HepG2 (cell line): ENCODE measurements around the gene EEIG1. TPM values are rescaled to one million over a fixed set of nuclear protein-coding genes. Genes with fewer than 3 reads are reported as not detected.
A peak's percentile ranks its signal among the peaks of the same experiment; 100 is the strongest.

Experiments used
- HMGXB4 ChIP-seq, 2 experiments: sonication (generic) in 1 of 2; formaldehyde crosslinking in 1 of 2; IDR thresholded peaks; 2 replicates each; pipeline versions ENCODE4 v1.4.0 to v1.6.1; 2018 to 2020; ENCODE audit warnings: missing genetic modification reagents in 2 of 2, borderline replicate concordance in 1 of 2, low read depth in 1 of 2, mild to moderate bottlenecking in 1 of 2, missing biosample characterization in 1 of 2
- NFE2L2 ChIP-seq: fragments of 150-350 bp; IDR thresholded peaks from 2 replicates; pipeline ENCODE4 v1.6.1; 2014; ENCODE audit warnings: low read length
- SPEN ChIP-seq: sonication (generic); formaldehyde crosslinking; IDR thresholded peaks from 2 replicates; pipeline ENCODE4 v1.5.1; 2020; ENCODE audit warnings: low read depth, mild to moderate bottlenecking, missing genetic modification reagents
- ZNF225 ChIP-seq: sonication (generic); formaldehyde crosslinking; IDR thresholded peaks from 2 replicates; pipeline ENCODE4 v1.4.0; 2020; ENCODE audit warnings: mild to moderate bottlenecking, missing genetic modification reagents
- ZNF513 ChIP-seq: sonication (generic); formaldehyde crosslinking; conservative IDR thresholded peaks from 2 replicates; pipeline ENCODE4 v1.5.0; 2020; ENCODE audit warnings: missing genetic modification reagents
- ZNF687 ChIP-seq: sonication (generic); formaldehyde crosslinking; IDR thresholded peaks from 2 replicates; pipeline ENCODE4 v1.5.1; 2020; ENCODE audit warnings: mild to moderate bottlenecking, missing genetic modification reagents, moderate library complexity
- polyA plus RNA-seq, 8 experiments: library from polyadenylated mRNA; depleted of rRNA in 3 of 8; stranded (reverse) in 7 of 8; unstranded in 1 of 8; fragments of >200 nt; fragmentation: Illumina TruSeq in 4 of 8; extraction: Trizol in 4 of 8; gene quantifications; 2 replicates each; pipeline versions ENCODE4 v1.2.1 to v1.2.3, GENCODE V29; 2011 to 2016; ENCODE audit warnings: low read depth in 4 of 8, missing spikeins in 1 of 8, mixed read lengths in 1 of 8; ENCODE audit not compliant: insufficient read depth in 1 of 8
- total RNA-seq, 5 experiments: library from RNA; depleted of rRNA; stranded (reverse); fragments of >200 nt; fragmentation: Illumina TruSeq; extraction: Trizol; gene quantifications; 2 replicates each; pipeline ENCODE4 v1.2.3, GENCODE V29; 2016; ENCODE audit warnings: low read depth in 1 of 5
- TF ChIP-seq, protein P1 (sequence below): sonication (generic); formaldehyde crosslinking; IDR thresholded peaks from 2 replicates; pipeline ENCODE4 v1.4.0; 2020; ENCODE audit warnings: missing genetic modification reagents, low read depth, mild to moderate bottlenecking, borderline replicate concordance

Gene EEIG1
- total and polyA plus RNA-seq, 2 of the 13 experiments (the other 11 are each of a cell fraction or from before 2014, with no cell fraction given): 16.6 to 25.2 TPM

- TF ChIP-seq ZNF687 (peak; percentile 3; the same call in 1 of the 2 replicates), NFE2L2 (no peak), SPEN (peak; percentile 20; the same call in 1 of the 2 replicates), ZNF513 (CRISPR knock-in tag) (no peak), ZNF225 (no peak), HMGXB4 (CRISPR knock-in tag; IDR thresholded peaks at IDR 0.05; ENCODE audit: borderline replicate concordance in 1 of 2, low read depth in 1 of 2) (0 out of 4 replicates have a peak, but pooled peaks of 1 of the 2 experiments have one; percentile 6)
- TF ChIP-seq, protein P1, sequence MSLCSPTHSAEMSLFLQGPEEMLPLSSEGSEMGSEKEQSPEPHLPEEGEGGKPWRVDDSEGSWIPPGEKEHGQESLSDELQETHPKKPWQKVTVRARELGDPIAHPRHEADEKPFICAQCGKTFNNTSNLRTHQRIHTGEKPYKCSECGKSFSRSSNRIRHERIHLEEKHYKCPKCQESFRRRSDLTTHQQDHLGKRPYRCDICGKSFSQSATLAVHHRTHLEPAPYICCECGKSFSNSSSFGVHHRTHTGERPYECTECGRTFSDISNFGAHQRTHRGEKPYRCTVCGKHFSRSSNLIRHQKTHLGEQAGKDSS (CRISPR knock-in tag): 0 out of 2 replicates have a peak, but pooled peaks have one; percentile 30
- TF ChIP-seq, all 625 proteins: peak for 12
These were observed 3.5 kb downstream of the EEIG1 start (continued) for GRCh38 chr9:127977009-127977883.
